Hypothalamus (tissue), 51 donors: Measurements from ENCODE around the gene GUCY1B1.

Experiments
- DNase-seq, 51 donors: peaks; one replicate each; lab custom pipeline; 2025; lab: John Stamatoyannopoulos, UW

Gene GUCY1B1

DNA sequence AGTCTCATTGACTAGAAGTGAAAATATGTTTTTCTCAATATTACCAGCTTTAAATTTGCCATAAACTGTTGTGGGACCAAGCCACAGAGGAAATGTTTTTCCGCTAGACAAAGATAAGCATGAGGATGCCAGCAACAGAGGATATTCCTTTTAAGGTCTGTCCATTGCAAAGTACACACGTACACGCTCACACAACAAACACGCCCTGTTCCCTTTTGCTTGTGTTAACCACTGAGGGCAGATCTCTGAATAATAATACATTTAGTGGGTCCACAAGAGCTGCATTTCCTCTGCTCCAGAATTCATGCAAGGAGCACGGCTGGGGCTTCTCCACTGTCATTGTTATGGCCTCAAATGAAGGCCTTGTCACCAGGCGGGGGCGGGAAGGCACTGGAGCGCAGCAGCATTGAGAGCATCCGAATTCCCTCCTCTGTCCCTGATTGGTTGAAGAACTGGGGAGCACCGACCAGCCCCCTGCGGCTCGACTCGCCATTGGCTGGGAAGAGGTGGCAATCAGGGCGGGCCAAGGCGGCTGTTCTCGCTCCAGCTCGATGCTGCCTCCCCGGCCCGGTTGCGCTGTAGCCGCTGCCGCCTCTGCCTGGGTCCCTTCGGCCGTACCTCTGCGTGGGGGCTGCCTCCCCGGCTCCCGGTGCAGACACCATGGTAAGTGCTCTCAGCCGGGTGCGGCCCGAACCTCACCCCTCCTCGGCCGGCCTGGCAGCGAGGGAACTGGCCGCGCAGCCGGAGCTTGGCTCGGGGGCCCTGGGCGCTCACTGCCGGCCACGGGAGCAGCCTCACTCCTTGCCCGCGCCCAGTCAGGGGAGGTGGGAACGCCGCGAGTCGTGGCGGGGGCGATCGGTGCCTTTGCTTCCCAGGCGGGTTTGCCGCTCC is at the start of gene GUCY1B1:
Gene GUCY1B1 (plus strand): TSS at position 541 of the 891 bp plus-strand sequence. CDS start 120 bp downstream, at position 661.
- peak; percentile 51 to 98 (median 93) for DNase-seq

DNA sequence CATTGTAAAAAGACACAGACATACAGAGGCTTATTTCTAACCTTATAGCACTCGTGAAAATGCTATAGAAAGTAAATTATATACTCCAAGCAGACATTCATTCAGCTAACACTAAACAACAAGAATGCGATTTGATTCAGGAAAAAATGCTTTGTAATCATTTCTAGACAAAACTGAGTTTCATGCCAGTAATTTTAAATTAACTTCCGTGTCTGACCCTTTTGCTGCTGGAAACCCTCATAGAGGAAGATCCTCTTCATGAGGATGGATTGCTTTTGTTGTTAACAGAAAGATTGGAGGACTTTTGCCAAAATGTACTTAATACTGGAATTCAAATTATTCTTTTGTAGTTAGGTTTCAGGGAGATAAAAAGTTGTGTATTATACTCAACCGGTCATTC is 48.9 kb upstream of the GUCY1B1 start:
- no peak for DNase-seq

DNA sequence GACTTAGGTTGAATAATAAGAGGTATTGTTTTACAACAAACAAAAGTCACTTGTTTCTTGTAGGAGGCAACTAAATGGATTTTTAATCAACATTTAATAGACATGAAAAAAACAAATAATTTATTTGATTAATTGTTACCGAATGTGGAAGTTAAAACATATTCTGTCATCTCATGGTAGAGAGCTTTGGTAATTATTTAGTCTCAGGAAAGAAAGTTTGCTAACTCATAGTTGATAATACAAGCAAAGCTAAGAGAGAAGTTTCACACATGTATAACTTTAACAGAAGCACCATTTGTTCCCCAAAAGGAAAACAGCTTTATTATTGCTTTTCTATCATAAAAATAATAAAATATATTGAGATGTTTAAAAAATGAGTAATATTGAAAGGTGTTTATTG is 47.3 kb upstream of the GUCY1B1 start:
- no peak for DNase-seq

GRCh38 chr4:155712846-155713245 is 46.0 kb upstream of the GUCY1B1 start:
- DNase-seq, result no peak

DNA sequence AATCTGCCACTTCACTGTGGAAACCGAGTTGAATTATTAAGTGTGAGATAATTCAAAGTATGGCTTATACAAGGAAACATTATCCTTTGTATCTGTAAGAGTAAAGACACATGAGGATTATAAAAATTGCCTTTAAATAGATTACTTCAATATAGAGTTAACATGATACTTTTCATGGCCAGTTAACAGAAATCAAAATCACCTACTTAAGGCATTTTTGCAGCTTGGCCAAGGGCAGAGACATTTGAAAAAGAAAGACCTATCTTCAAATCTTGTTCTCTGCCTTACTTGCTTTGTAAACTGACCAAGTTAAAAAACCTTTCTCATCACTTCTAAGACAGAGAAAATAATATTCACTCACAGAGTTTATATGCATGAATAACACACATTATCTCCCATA is 44.9 kb upstream of the GUCY1B1 start:
- no peak for DNase-seq

GRCh38 chr4:155722336-155722735 is 36.5 kb upstream of the GUCY1B1 start:
- no peak for DNase-seq

- no peak for DNase-seq
Observed at GRCh38 chr4:155722816-155723499, 35.9 kb upstream of the GUCY1B1 start.

- DNase-seq, result no peak
Observed at GRCh38 chr4:155724731-155725130, 34.1 kb upstream of the GUCY1B1 start.

DNA sequence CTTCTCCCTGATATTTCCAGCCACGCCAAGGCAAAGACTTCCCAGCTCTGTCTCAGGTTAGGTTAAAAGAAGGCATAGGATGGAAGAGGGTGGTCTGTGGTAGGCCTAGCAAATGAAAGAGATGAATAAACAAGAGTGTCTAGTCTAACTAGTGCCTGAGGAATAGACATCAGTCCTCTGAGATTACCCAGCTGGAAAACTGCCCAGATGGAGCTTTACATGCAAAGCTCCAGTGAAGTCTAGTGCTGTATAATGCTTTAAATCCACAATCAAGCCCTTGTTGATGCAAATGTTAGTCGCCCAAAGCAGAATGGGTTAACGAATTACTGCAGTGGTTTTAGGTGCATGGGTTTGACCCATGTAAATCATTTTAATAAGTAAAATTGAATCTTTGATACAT is 24.8 kb upstream of the GUCY1B1 start:
- no peak for DNase-seq

GRCh38 chr4:155734951-155735350 is 23.9 kb upstream of the GUCY1B1 start:
- DNase-seq, result no peak

GRCh38 chr4:155735496-155735895 is 23.3 kb upstream of the GUCY1B1 start:
- DNase-seq, result no peak

GRCh38 chr4:155738548-155738947 is 20.3 kb upstream of the GUCY1B1 start:
- no peak for DNase-seq

DNA sequence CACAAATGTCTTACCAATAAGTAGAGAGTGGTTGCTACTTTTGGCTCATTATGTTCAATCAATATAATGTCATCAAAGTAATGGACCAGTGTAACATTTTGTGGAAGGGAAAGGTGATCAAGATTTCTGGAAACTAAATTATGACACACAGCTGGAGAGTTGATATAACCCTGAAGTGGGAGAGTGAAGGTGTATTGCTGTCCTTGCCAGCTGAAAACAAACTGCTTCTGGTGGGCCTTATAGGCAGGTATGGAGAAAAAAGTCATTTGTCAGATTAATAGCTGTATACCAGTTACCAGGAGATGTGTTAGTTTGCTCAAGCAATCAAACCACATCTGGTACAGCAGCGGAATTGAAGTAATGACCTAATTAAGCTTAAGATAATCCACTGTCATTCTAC is 17.3 kb upstream of the GUCY1B1 start:
- DNase-seq, result no peak

GRCh38 chr4:155742310-155743015 is 16.4 kb upstream of the GUCY1B1 start:
- no peak for DNase-seq

DNA sequence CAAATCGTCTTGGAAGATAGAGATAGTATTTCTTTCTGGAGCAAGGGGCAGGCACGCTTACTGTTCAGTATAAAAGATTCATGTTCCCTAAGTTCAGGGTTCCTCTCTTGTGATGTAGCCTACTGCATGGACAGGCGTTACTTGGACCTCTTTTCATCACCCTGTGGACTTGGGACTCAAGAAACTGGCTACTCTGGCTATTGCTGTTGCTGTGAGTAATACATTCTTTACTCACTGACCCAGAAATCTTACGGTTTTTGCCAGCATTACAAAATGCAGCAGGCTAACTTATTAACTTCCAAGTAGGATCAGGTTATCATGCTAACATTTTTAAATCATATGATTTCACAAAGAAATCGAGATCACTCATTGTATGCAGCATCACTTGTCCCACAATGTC is 12.8 kb upstream of the GUCY1B1 start:
- no peak for DNase-seq

DNA sequence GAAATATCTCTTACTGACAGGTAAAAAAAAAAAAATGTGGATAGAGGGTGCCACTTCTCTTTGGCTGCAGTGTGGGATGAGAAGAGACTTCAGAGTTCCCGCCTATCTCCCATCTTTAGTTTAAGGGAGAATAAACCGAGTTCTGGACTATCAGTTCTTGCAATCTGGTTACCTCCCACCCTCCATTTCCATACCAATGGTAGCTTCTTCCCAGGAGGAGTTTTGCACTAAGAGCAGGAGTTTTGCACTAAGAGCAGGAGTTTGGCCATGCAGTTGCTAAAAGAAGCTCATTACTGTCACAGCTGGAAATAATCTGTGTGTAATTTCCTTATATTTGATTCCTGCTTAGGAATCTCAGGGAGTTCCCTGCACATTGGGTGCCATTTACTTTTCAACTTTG is 10.8 kb upstream of the GUCY1B1 start:
- DNase-seq, result no peak

DNA sequence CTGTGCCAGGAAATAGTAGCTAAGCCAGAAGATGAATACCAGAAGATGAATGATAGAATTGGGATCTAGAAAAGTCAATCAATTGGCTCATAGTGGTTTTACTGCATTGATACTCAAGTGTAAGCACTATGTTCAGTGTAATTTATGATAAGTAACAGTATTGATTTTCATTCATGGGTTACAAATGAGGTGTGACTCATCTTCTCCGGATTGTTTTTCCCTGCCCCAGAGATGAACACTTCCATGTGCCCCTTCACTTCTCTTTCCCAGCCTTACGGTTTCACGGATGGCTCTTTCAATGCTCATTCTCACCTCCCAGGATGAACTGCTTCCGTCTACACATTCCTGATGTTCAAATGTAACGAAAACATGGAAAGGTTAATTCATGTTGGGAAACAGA is 9.8 kb upstream of the GUCY1B1 start:
- DNase-seq, result no peak

- no peak for DNase-seq
Observed at GRCh38 chr4:155751569-155751968, 7.3 kb upstream of the GUCY1B1 start.

DNA sequence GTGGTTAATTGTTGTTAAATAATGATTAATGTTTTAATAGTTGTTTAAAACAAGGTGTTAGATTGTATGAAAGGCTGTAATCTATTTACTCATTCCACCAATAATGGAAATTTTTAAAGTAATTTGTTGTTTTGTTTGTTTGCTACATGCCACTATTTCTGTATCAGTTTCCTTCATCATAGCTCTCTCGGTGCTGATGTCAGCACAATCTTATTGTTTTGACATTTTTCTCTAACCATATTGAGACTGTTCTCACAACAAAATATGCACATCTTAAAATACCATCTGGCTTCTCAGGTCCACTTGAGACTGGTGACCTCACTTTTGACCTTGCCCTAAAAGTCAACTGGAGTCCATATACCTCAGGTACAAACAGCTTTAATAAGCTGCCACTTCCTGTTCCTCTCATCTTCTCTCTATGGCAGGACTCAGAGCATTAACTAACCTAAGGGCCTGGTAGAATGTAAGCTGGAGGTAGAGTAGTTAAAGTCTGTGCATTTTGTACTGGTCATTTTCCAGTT is 1.0 kb upstream of the GUCY1B1 start:
- DNase-seq, result no peak

DNA sequence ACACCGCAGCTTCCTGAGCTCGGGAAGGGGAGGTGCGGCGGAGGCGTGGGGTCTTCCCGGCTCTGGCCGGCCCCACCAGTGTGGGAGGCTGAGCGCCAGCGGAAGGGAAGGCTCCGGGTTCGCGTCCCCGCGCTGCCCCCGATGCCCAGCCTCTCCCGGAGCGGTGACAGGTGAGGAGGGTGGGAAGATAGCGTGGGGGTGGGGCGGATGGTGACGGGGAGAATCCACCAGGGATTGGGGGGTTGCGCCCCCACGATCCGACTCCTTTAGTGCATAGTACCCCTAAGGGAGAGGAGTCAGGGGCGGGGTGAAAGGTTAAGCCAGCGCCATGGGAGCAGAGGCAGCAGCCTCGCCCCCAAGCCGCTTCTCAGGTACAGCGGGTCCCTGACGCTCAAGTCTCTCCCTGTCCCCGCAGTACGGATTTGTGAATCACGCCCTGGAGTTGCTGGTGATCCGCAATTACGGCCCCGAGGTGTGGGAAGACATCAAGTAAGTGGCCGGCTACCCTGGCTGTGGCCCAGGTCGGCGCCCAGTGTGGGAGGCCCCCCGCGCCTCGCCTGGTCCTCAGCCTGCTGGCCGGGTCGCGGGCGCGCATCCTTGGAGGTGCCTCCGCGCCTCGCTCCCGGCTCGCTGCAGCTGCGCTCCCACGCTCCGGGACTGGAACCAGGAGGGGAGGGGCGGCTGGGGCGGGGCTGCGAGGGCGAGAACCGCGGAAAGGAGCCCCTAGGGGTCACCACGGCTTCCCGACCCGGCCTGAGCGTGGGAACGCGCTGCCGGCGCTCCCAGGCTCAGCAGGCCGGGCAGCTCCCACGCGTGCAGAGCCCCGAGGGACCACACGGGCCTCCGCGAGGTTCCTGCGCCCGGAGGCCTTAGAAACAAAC is 791 bp downstream of the GUCY1B1 start:
- peak in 45 of 51 donors; percentile 7 to 78 (median 35) for DNase-seq
